Loucy (cell line): ENCODE results near the gene HS6ST2.

Experiments used
- H2AFZ ChIP-seq: fragments of 200-600 bp; sonication (generic); 2 replicates; pipeline ENCODE4 v1.6.0; 2016; ENCODE audit warnings: antibody characterized with exemption, mild to moderate bottlenecking, low read length, moderate library complexity
- H3F3A ChIP-seq: fragments of 200-600 bp; 2 replicates; pipeline ENCODE4 v1.6.0; 2016; ENCODE audit warnings: antibody characterized with exemption, low read depth, mild to moderate bottlenecking
- H3K27me3 ChIP-seq: fragments of 200-600 bp; sonication (generic); 2 replicates; pipeline ENCODE4 v1.6.1; 2014; ENCODE audit warnings: low read length, mild to moderate bottlenecking; ENCODE audit not compliant: insufficient read depth, poor library complexity, severe bottlenecking
- H3K36me3 ChIP-seq: fragments of 200-600 bp; sonication (generic); 2 replicates; pipeline ENCODE4 v1.6.1; 2016; ENCODE audit warnings: low read length; ENCODE audit not compliant: insufficient read depth
- H3K4me1 ChIP-seq: fragments of 200-600 bp; sonication (generic); 2 replicates; pipeline ENCODE4 v1.5.1; 2014; ENCODE audit warnings: low read length, mild to moderate bottlenecking; ENCODE audit not compliant: insufficient read depth, poor library complexity, severe bottlenecking
- H3K4me2 ChIP-seq: fragments of 200-600 bp; sonication (generic); 2 replicates; pipeline ENCODE4 v1.6.0; 2014; ENCODE audit warnings: antibody characterized with exemption, low read length, low read depth, mild to moderate bottlenecking; ENCODE audit not compliant: poor library complexity, severe bottlenecking
- H3K4me3 ChIP-seq: fragments of 200-600 bp; sonication (generic); 2 replicates; pipeline ENCODE4 v1.5.1; 2014; ENCODE audit warnings: low read length, mild to moderate bottlenecking, mixed read lengths; ENCODE audit not compliant: poor library complexity, severe bottlenecking
- H3K79me2 ChIP-seq: fragments of 200-600 bp; sonication (generic); 2 replicates; pipeline ENCODE4 v1.6.1; 2014; ENCODE audit warnings: low read length; ENCODE audit not compliant: insufficient read depth
- H3K9ac ChIP-seq: fragments of 200-600 bp; sonication (generic); 2 replicates; pipeline ENCODE4 v1.6.0; 2014; ENCODE audit warnings: mild to moderate bottlenecking, low read depth, low read length, moderate library complexity; ENCODE audit not compliant: poor library complexity, severe bottlenecking
- H3K9me2 ChIP-seq: fragments of 200-600 bp; sonication (generic); replicated peaks from 2 replicates; pipeline ENCODE4 v1.6.1; 2016; ENCODE audit warnings: low read depth, low read length, mixed read lengths
- H3K9me3 ChIP-seq: fragments of 200-600 bp; sonication (generic); 2 replicates; pipeline ENCODE4 v1.6.1; 2014; ENCODE audit warnings: mild to moderate bottlenecking, antibody characterized with exemption, low read length, low read depth; ENCODE audit not compliant: insufficient read depth
- H4K20me1 ChIP-seq: fragments of 200-600 bp; sonication (generic); 2 replicates; pipeline ENCODE4 v1.6.0; 2014; ENCODE audit warnings: antibody characterized with exemption, low read length, mild to moderate bottlenecking; ENCODE audit not compliant: insufficient read depth, poor library complexity, severe bottlenecking
- EZH2phosphoT487 ChIP-seq: fragments of 200-600 bp; IDR thresholded peaks from 2 replicates; pipeline ENCODE4 v1.6.1; 2018; ENCODE audit warnings: antibody characterized with exemption, mild to moderate bottlenecking, moderate library complexity, borderline replicate concordance
- TF ChIP-seq, protein P1 (sequence below): fragments of 200-600 bp; sonication (generic); conservative IDR thresholded peaks from 2 replicates; pipeline ENCODE4 v1.5.1; 2014; ENCODE audit warnings: mild to moderate bottlenecking, antibody characterized with exemption, low read length

Gene HS6ST2

DNA sequence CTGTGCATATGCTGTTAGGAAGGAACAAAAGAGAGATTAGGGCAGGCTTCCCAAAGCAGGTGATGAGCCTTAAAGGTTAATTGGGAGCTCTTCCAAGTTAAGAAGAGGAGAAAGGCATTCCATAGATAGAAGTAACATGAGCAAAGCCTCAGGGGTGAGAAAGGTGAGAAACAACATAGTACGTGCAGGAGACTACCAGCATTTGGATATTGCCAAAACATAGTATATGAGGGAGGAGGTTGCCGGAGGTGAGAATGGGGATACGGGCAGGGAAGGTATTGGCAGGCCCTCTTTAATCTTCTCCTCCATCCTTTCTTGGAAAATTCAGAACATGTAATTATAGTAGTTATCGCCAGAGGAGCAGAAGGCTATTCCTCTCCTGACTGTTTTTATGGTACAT is 373.5 kb downstream of the HS6ST2 start:
- H4K20me1 ChIP-seq, result no peaks in the 10 kb centered on the region

GRCh38 chrX:132576939-132577338 is 381.5 kb downstream of the HS6ST2 start:
- Histone ChIP-seq H3K79me2 (no peaks in the 10 kb centered on the region), H3K4me2 (no peak overlapping the region), H3K4me3 (no peak overlapping the region), H4K20me1 (no peaks in the 10 kb centered on the region), H2AFZ (no peak overlapping the region), H3K36me3 (no peaks in the 10 kb centered on the region), H3F3A (no peaks in the 10 kb centered on the region), H3K4me1 (no peaks in the 10 kb centered on the region), H3K27me3 (no peaks in the 10 kb centered on the region), H3K9me3 (no peaks in the 10 kb centered on the region), H3K9ac (no peak overlapping the region), H3K9me2 (no peaks in the 10 kb centered on the region)
- no peak for TF ChIP-seq EZH2phosphoT487
- TF ChIP-seq, protein P1, sequence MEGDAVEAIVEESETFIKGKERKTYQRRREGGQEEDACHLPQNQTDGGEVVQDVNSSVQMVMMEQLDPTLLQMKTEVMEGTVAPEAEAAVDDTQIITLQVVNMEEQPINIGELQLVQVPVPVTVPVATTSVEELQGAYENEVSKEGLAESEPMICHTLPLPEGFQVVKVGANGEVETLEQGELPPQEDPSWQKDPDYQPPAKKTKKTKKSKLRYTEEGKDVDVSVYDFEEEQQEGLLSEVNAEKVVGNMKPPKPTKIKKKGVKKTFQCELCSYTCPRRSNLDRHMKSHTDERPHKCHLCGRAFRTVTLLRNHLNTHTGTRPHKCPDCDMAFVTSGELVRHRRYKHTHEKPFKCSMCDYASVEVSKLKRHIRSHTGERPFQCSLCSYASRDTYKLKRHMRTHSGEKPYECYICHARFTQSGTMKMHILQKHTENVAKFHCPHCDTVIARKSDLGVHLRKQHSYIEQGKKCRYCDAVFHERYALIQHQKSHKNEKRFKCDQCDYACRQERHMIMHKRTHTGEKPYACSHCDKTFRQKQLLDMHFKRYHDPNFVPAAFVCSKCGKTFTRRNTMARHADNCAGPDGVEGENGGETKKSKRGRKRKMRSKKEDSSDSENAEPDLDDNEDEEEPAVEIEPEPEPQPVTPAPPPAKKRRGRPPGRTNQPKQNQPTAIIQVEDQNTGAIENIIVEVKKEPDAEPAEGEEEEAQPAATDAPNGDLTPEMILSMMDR, result no peak

More for the DNA sequence above, 373.5 kb downstream of the HS6ST2 start:
- no peaks in the 10 kb centered on the region for H3K4me1 ChIP-seq
- H2AFZ ChIP-seq, result no peak overlapping the region
- no peak overlapping the region for H3K4me3 ChIP-seq
- no peaks in the 10 kb centered on the region for H3K79me2 ChIP-seq
- H3K4me2 ChIP-seq, result no peak overlapping the region
- no peak overlapping the region for H3K9ac ChIP-seq
- H3F3A ChIP-seq, result no peaks in the 10 kb centered on the region
- no peaks in the 10 kb centered on the region for H3K36me3 ChIP-seq
- no peak for TF ChIP-seq EZH2phosphoT487
- TF ChIP-seq, protein P1, result no peak
- no peaks in the 10 kb centered on the region for H3K9me2 ChIP-seq
- no peaks in the 10 kb centered on the region for H3K27me3 ChIP-seq
- H3K9me3 ChIP-seq, result no peaks in the 10 kb centered on the region
